ENCODE measurements around the gene VEZF1. TPM values are rescaled to one million over a fixed set of nuclear protein-coding genes. Genes with fewer than 3 reads are reported as not detected.
"Not testable (repeated sequence)": the region's sequence is repeated elsewhere in the genome, so short reads cannot be mapped to it uniquely, and the experiment has no call there.

The VEZF1 gene
- polyA plus RNA-seq, 4 donors: 104 to 112 (median 107) TPM

- DNase-seq (ENCODE audit: low read depth in 4 of 4, low spot score in 2 of 4): no peak
Observed at GRCh38 chr17:57980522-57980921, 7.5 kb downstream of the VEZF1 start.

- no peak for DNase-seq (ENCODE audit: low read depth in 4 of 4, low spot score in 2 of 4)
Observed at GRCh38 chr17:57979076-57979475, 9.0 kb downstream of the VEZF1 start.

GRCh38 chr17:57976594-57976993 lies 11.5 kb downstream of the VEZF1 start:
- no peak for DNase-seq (ENCODE audit: low read depth in 4 of 4, low spot score in 2 of 4)

GRCh38 chr17:57975044-57975443 lies 13.0 kb downstream of the VEZF1 start:
- no peak for DNase-seq (ENCODE audit: low read depth in 4 of 4, low spot score in 2 of 4)

GRCh38 chr17:57974053-57974824 lies 13.8 kb downstream of the VEZF1 start:
- DNase-seq (ENCODE audit: low read depth in 4 of 4, low spot score in 2 of 4): not testable (repeated sequence)

- DNase-seq (ENCODE audit: low read depth in 4 of 4, low spot score in 2 of 4): no peak
Observed at GRCh38 chr17:57972151-57972550, 15.9 kb downstream of the VEZF1 start.

- no peak for DNase-seq (ENCODE audit: low read depth in 4 of 4, low spot score in 2 of 4)
Observed at GRCh38 chr17:57971572-57971971, 16.5 kb downstream of the VEZF1 start.

GRCh38 chr17:57970710-57971109 lies 17.3 kb downstream of the VEZF1 start:
- no peak for DNase-seq (ENCODE audit: low read depth in 4 of 4, low spot score in 2 of 4)

- DNase-seq (ENCODE audit: low read depth in 4 of 4, low spot score in 2 of 4): no peak
Observed at GRCh38 chr17:57968456-57968855, 19.6 kb downstream of the VEZF1 start.

GRCh38 chr17:57966875-57967274 lies 21.2 kb downstream of the VEZF1 start:
- DNase-seq (ENCODE audit: low read depth in 4 of 4, low spot score in 2 of 4): no peak

- no peak for DNase-seq (ENCODE audit: low read depth in 4 of 4, low spot score in 2 of 4)
Observed at GRCh38 chr17:57966246-57966645, 21.8 kb downstream of the VEZF1 start.

GRCh38 chr17:57965521-57966160 lies 22.4 kb downstream of the VEZF1 start:
- no peak for DNase-seq (ENCODE audit: low read depth in 4 of 4, low spot score in 2 of 4)

- no peak for DNase-seq (ENCODE audit: low read depth in 4 of 4, low spot score in 2 of 4)
Observed at GRCh38 chr17:57963149-57963511, 24.9 kb downstream of the VEZF1 start.

GRCh38 chr17:57962279-57963148 lies 25.5 kb downstream of the VEZF1 start:
- no peak for DNase-seq (ENCODE audit: low read depth in 4 of 4, low spot score in 2 of 4)

- no peak for DNase-seq (ENCODE audit: low read depth in 4 of 4, low spot score in 2 of 4)
Observed at GRCh38 chr17:57959929-57960328, 28.1 kb downstream of the VEZF1 start.

GRCh38 chr17:57958391-57958790 lies 29.7 kb downstream of the VEZF1 start:
- not testable (repeated sequence) for DNase-seq (ENCODE audit: low read depth in 4 of 4, low spot score in 2 of 4)

GRCh38 chr17:57957886-57958285 lies 30.2 kb downstream of the VEZF1 start:
- no peak for DNase-seq (ENCODE audit: low read depth in 4 of 4, low spot score in 2 of 4)

- DNase-seq (ENCODE audit: low read depth in 4 of 4, low spot score in 2 of 4): no peak
Observed at GRCh38 chr17:57957120-57957850, 30.8 kb downstream of the VEZF1 start.

GRCh38 chr17:57956291-57957119 lies 31.5 kb downstream of the VEZF1 start:
- no peak for DNase-seq (ENCODE audit: low read depth in 4 of 4, low spot score in 2 of 4)

All from left renal cortex interstitium (tissue), 4 donors.